ENCODE measurements around the gene NAV2. TPM values are rescaled to one million over a fixed set of nuclear protein-coding genes. Genes with fewer than 3 reads are reported as not detected.

The NAV2 gene
- total RNA-seq, 2 donors from 2014 or later: 26.4 to 35.5 TPM

- no peak overlapping the region for H3K27ac ChIP-seq
- ATAC-seq: no peak
- intact Hi-C loops (cut with DNase I): no loop called here
- 88 to 100% methylated on average over 1 of the region's 1 CpG for WGBS, 2 donors
- DNase-seq: no peak
- no peak overlapping the region for H3K4me3 ChIP-seq
- H3K27me3 ChIP-seq: no peaks in the 10 kb centered on the region
- no peaks in the 10 kb centered on the region for H3K4me1 ChIP-seq
- H3K36me3 ChIP-seq (replicated peaks in 1 of 2; ENCODE audit: insufficient read depth in 1 of 2, low read depth in 2 of 2): no peaks in the 10 kb centered on the region
- TF ChIP-seq CTCF (IDR thresholded peaks at IDR 0.05) (no peak), POLR2A (IDR thresholded peaks at IDR 0.05) (no peak)
- no peaks in the 10 kb centered on the region for H3K9me3 ChIP-seq
Measured at GRCh38 chr11:19669511-19669910, 43.1 kb upstream of the NAV2 start.

GRCh38 chr11:19670030-19670791, 42.4 kb upstream of the NAV2 start:
- Histone ChIP-seq H3K4me1 (no peaks in the 10 kb centered on the region), H3K36me3 (replicated peaks in 1 of 2; ENCODE audit: insufficient read depth in 1 of 2, low read depth in 2 of 2) (no peaks in the 10 kb centered on the region), H3K4me3 (no peak overlapping the region), H3K27me3 (no peaks in the 10 kb centered on the region), H3K9me3 (no peaks in the 10 kb centered on the region), H3K27ac (no peak overlapping the region)
- no peak for ATAC-seq
- peak in 1 of 4 donors; percentile 15 for DNase-seq
- WGBS, 2 donors: 78 to 81% methylated on average over 9 to 13 of the region's 13 CpGs
- intact Hi-C loops (cut with DNase I): no loop called here
- TF ChIP-seq CTCF (IDR thresholded peaks at IDR 0.05) (no peak), POLR2A (IDR thresholded peaks at IDR 0.05) (no peak)

GRCh38 chr11:19672586-19673206, 39.9 kb upstream of the NAV2 start:
- intact Hi-C loops (cut with DNase I): no loop called here
- no peak overlapping the region for H3K27ac ChIP-seq

GRCh38 chr11:19673924-19674729, 38.5 kb upstream of the NAV2 start:
- Histone ChIP-seq H3K27me3 (no peaks in the 10 kb centered on the region), H3K27ac (no peak overlapping the region), H3K4me3 (no peak overlapping the region), H3K9me3 (no peaks in the 10 kb centered on the region), H3K4me1 (no peaks in the 10 kb centered on the region), H3K36me3 (replicated peaks in 1 of 2; ENCODE audit: insufficient read depth in 1 of 2, low read depth in 2 of 2) (no peaks in the 10 kb centered on the region)
- WGBS, 2 donors: 81 to 82% methylated on average over 14 of the region's 14 CpGs
- TF ChIP-seq POLR2A (IDR thresholded peaks at IDR 0.05) (no peak), CTCF (IDR thresholded peaks at IDR 0.05) (no peak)
- intact Hi-C loops (cut with DNase I): no loop called here
- peak in 2 of 4 donors; percentile 19 to 36 for DNase-seq
- peak; percentile 30 for ATAC-seq

More at GRCh38 chr11:19672586-19673206, 39.9 kb upstream of the NAV2 start:
- Histone ChIP-seq H3K36me3 (replicated peaks in 1 of 2; ENCODE audit: insufficient read depth in 1 of 2, low read depth in 2 of 2) (no peaks in the 10 kb centered on the region), H3K4me1 (no peaks in the 10 kb centered on the region), H3K9me3 (no peaks in the 10 kb centered on the region), H3K27me3 (no peaks in the 10 kb centered on the region), H3K4me3 (no peak overlapping the region)
- DNase-seq (no peak), ATAC-seq (no peak)
- WGBS, 2 donors: 92 to 96% methylated on average over 2 of the region's 2 CpGs
- TF ChIP-seq CTCF (IDR thresholded peaks at IDR 0.05) (no peak), POLR2A (IDR thresholded peaks at IDR 0.05) (no peak)

Data from body of pancreas (tissue), 4 donors.